A673 (cell line): ENCODE measurements around the gene GAS7. TPM values are rescaled to one million over a fixed set of nuclear protein-coding genes. Genes with fewer than 3 reads are reported as not detected.

ENCODE experiments used
- BruUV-seq: library from RNA; stranded (reverse); fragments of 400-500 nt; replicated peaks from 2 replicates; lab custom pipeline; 2021; lab: Mats Ljungman, UMichigan
- CTCF ChIA-PET: fragments of 300-600 bp; sonication (Branson Sonifier 250); formaldehyde crosslinking; loops from one replicate; lab custom pipeline; 2022; ENCODE audit warnings: antibody characterized with exemption; lab: Charles Lee
- POLR2A ChIA-PET: fragments of 300-600 bp; sonication (Branson Sonifier 250); formaldehyde crosslinking; loops from one replicate; lab custom pipeline; 2022; ENCODE audit warnings: antibody characterized with exemption; ENCODE audit not compliant: low non-redundant PET; lab: Charles Lee
- DNase-seq: peaks from one replicate; pipeline ENCODE4 v3.0.0-alpha.2; 2015; ENCODE audit warnings: low spot score
- H3K27ac ChIP-seq: fragments of 200-600 bp; sonication (generic); 2 replicates; pipeline ENCODE4 v1.5.1; 2016; ENCODE audit warnings: mixed run types, low read depth, mild to moderate bottlenecking, mixed read lengths, antibody characterized with exemption, low read length; ENCODE audit not compliant: poor library complexity, severe bottlenecking
- H3K27me3 ChIP-seq: fragments of 200-600 bp; sonication (generic); replicated peaks from 2 replicates; pipeline ENCODE4 v1.6.1; 2017; ENCODE audit warnings: mixed run types, low read depth, mild to moderate bottlenecking, mixed read lengths, antibody characterized with exemption, low read length; ENCODE audit not compliant: insufficient read depth, poor library complexity
- H3K36me3 ChIP-seq: fragments of 200-600 bp; sonication (generic); 2 replicates; pipeline ENCODE4 v1.6.1; 2016; ENCODE audit warnings: mixed run types, mild to moderate bottlenecking, mixed read lengths, antibody characterized with exemption, low read length; ENCODE audit not compliant: insufficient read depth, poor library complexity, severe bottlenecking
- H3K4me1 ChIP-seq: fragments of 200-600 bp; sonication (generic); 2 replicates; pipeline ENCODE4 v1.6.1; 2017; ENCODE audit warnings: mixed run types, mild to moderate bottlenecking, mixed read lengths, antibody characterized with exemption, low read length; ENCODE audit not compliant: insufficient read depth, poor library complexity, severe bottlenecking
- H3K4me3 ChIP-seq: fragments of 200-600 bp; sonication (generic); 2 replicates; pipeline ENCODE4 v1.5.1; 2016; ENCODE audit warnings: low read depth, mixed run types, mild to moderate bottlenecking, mixed read lengths, low read length; ENCODE audit not compliant: poor library complexity, severe bottlenecking
- H3K9me3 ChIP-seq: fragments of 200-600 bp; sonication (generic); 2 replicates; pipeline ENCODE4 v1.6.1; 2016; ENCODE audit warnings: mixed run types, low read depth, mild to moderate bottlenecking, mixed read lengths, antibody characterized with exemption, low read length; ENCODE audit not compliant: poor library complexity, severe bottlenecking
- CTCF ChIP-seq: fragments of 300-800, 200-600 bp; sonication (generic); conservative IDR thresholded peaks from 2 replicates; pipeline ENCODE4 v1.5.1; 2017; ENCODE audit warnings: low read depth, mild to moderate bottlenecking, antibody characterized with exemption, low read length, moderate library complexity, mixed read lengths
- EZH2 ChIP-seq: fragments of 200-600 bp; sonication (generic); IDR thresholded peaks from 2 replicates; pipeline ENCODE4 v1.6.1; 2017; ENCODE audit warnings: borderline replicate concordance, low read depth, mild to moderate bottlenecking, mixed read lengths, antibody characterized with exemption, low read length; ENCODE audit not compliant: poor library complexity, severe bottlenecking
- intact Hi-C: fragments of 100-400 bp; cut with micrococcal nuclease; formaldehyde crosslinking; loops from one replicate; pipeline ENCODE4 v1.10.0; 2022; ENCODE audit not compliant: unreplicated experiment
- total RNA-seq: library from RNA; stranded (reverse); gene quantifications from 2 replicates; pipeline ENCODE4 v1.2.3, GENCODE V29; 2021

The GAS7 gene
- total RNA-seq, 1 experiment from 2014 or later, result 2.3 TPM

- no peaks in the 10 kb centered on the region for H3K36me3 ChIP-seq
- TF ChIP-seq EZH2 (no peak), CTCF (no peak)
- intact Hi-C loops, result no loop called here
- H3K27me3 ChIP-seq, result no peaks in the 10 kb centered on the region
- H3K9me3 ChIP-seq, result no peaks in the 10 kb centered on the region
- ChIA-PET CTCF (no interaction called here), POLR2A (no interaction called here)
- no peak overlapping the region for H3K4me3 ChIP-seq
- H3K4me1 ChIP-seq, result peaks cover 37% of the 10 kb centered on the region
- DNase-seq, result no peak
- H3K27ac ChIP-seq, result no peak overlapping the region
- BruUV-seq, result no TSS peak
Observed at GRCh38 chr17:10120749-10121148, 77.7 kb downstream of the GAS7 start.

DNA sequence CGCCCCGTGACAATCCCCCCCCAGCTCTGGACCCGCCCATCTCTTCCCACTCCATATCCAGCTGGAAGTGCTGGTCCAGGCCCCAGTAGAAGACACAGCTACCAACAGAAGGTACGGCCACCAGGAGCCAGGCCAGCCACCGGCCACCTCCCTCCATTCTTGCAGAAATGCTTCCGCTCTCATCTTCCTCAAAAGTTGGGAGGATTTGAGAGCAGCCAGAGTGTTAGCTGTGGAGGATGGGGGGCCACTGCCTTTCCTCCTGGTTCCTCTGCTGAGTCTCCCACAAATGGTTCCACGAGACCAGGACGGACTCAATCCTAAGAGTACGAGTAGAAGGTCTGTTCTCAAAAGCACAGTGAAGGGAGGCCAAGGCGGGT lies 78.3 kb downstream of the GAS7 start:
- ChIA-PET CTCF (no interaction called here), POLR2A (interaction anchor here (0.6 kb wide), 1 partner anchor 1255 kb away, joined by 3 read pairs; no protein-coding TSS in a partner anchor)
- TF ChIP-seq EZH2 (no peak), CTCF (no peak)
- DNase-seq, result no peak
- no peaks in the 10 kb centered on the region for H3K9me3 ChIP-seq
- no peak overlapping the region for H3K27ac ChIP-seq
- peaks cover 43% of the 10 kb centered on the region for H3K4me1 ChIP-seq
- H3K4me3 ChIP-seq, result no peak overlapping the region
- no TSS peak for BruUV-seq
- no peaks in the 10 kb centered on the region for H3K27me3 ChIP-seq
- intact Hi-C loops, result no loop called here
- no peaks in the 10 kb centered on the region for H3K36me3 ChIP-seq

DNA sequence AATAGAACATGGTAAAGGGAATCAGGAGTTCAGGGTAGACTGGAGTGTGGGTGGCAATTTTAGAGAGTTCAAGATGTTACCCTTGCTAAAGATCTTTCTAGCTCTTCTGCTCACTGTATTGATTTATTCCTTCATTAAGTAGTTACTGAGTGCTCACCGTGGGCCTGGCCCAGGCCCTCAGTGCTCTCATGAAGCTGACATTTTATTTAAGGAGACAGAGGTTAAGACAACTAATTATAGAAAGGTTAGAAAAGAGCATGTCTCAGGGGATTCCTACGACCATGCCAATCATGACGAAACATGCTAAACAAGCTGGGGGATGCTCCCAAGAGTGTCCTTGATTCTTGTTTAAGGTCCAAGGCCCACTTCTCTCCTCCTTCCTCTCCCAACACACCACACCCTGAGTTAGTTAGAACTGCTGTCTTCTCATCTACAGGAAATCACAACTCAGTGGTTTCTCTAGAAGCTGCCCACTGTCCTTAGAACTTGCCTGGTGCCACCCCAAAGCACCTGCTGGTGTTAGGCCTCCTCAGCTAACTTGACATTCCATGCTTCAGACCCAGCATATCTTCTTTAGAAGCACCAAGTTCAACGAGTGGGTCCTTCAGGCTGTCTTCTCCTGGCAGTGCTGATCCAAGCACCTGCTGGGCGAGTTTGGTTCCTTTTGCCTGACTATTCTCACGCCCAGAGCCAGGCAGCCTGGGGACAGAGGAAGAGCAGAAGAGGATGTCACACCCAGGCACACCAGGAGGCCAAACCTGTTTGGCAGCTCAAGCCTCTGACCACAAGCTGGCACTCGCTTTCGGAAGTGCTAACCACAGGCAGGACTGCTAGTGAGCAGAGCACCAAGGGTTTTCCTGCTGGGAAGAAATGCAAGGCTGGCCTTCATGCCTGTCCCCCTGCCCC lies 79.0 kb downstream of the GAS7 start:
- Histone ChIP-seq H3K4me3 (no peak overlapping the region), H3K36me3 (no peaks in the 10 kb centered on the region), H3K27me3 (no peaks in the 10 kb centered on the region), H3K4me1 (peaks cover 48% of the 10 kb centered on the region), H3K9me3 (no peaks in the 10 kb centered on the region), H3K27ac (peak overlapping the region; percentile 60)
- DNase-seq, result peak; percentile 54
- TF ChIP-seq CTCF, result no peak
- no peak for TF ChIP-seq EZH2
- intact Hi-C loops, result no loop called here
- ChIA-PET POLR2A (interaction anchor here (0.6 kb wide), 1 partner anchor 1254 kb away, joined by 3 read pairs; no protein-coding TSS in a partner anchor), CTCF (no interaction called here)
- no TSS peak for BruUV-seq
